SK-N-MC (cell line): ENCODE data around the gene SAMD8.

Experiments
- EZH2 ChIP-seq: fragments of 200-600 bp; sonication (generic); IDR thresholded peaks from one replicate; pipeline ENCODE4 v1.6.1; 2017; ENCODE audit warnings: antibody characterized with exemption
- POLR2AphosphoS5 ChIP-seq: IDR thresholded peaks from 2 replicates; pipeline ENCODE4 v1.6.1; 2012; ENCODE audit warnings: mild to moderate bottlenecking, low read depth, low read length, borderline replicate concordance

GRCh38 chr10:75197906-75198305 lies 86.5 kb downstream of the SAMD8 start:
- TF ChIP-seq POLR2AphosphoS5 (no peak), EZH2 (no peak)
